HEK293 (cell line): ENCODE data around the gene PIM3.
A peak's percentile ranks its signal among the peaks of the same experiment; 100 is the strongest.

Experiments
- BCL11B ChIP-seq: fragments of 450-650 bp; formaldehyde crosslinking; IDR thresholded peaks from 2 replicates; pipeline ENCODE4 v1.5.1; 2016; ENCODE audit warnings: low read depth, missing biosample characterization, missing genetic modification characterization
- EGR2 ChIP-seq: fragments of 450-650 bp; formaldehyde crosslinking; IDR thresholded peaks from 2 replicates; pipeline ENCODE4 v1.5.1; 2016; ENCODE audit warnings: low read depth, missing biosample characterization, missing genetic modification characterization
- GLI4 ChIP-seq: fragments of 450-650 bp; formaldehyde crosslinking; IDR thresholded peaks from 2 replicates; pipeline ENCODE4 v1.5.1; 2016; ENCODE audit warnings: missing biosample characterization, missing genetic modification characterization
- KLF9 ChIP-seq: fragments of 450-650 bp; formaldehyde crosslinking; IDR thresholded peaks from 2 replicates; pipeline ENCODE4 v1.5.1; 2016; ENCODE audit warnings: missing biosample characterization, missing genetic modification characterization, low read depth
- MYNN ChIP-seq: fragments of 450-650 bp; formaldehyde crosslinking; IDR thresholded peaks from 2 replicates; pipeline ENCODE4 v1.5.1; 2016; ENCODE audit warnings: missing biosample characterization, missing genetic modification characterization, borderline replicate concordance
- ZBTB17 ChIP-seq: fragments of 450-650 bp; formaldehyde crosslinking; IDR thresholded peaks from 2 replicates; pipeline ENCODE4 v1.5.1; 2016; ENCODE audit warnings: missing biosample characterization, missing genetic modification characterization
- ZBTB48 ChIP-seq: fragments of 450-650 bp; formaldehyde crosslinking; IDR thresholded peaks from 2 replicates; pipeline ENCODE4 v1.5.1; 2016; ENCODE audit warnings: missing biosample characterization, missing genetic modification characterization
- ZEB2 ChIP-seq: fragments of 450-650 bp; formaldehyde crosslinking; IDR thresholded peaks from 2 replicates; pipeline ENCODE4 v1.5.1; 2016; ENCODE audit warnings: missing biosample characterization, missing genetic modification characterization
- ZFP3 ChIP-seq: fragments of 450-650 bp; formaldehyde crosslinking; IDR thresholded peaks from 2 replicates; pipeline ENCODE4 v1.5.1; 2016; ENCODE audit warnings: low read depth, missing biosample characterization, missing genetic modification characterization
- ZNF157 ChIP-seq: fragments of 450-650 bp; formaldehyde crosslinking; IDR thresholded peaks from 2 replicates; pipeline ENCODE4 v1.5.1; 2016; ENCODE audit warnings: missing biosample characterization, missing genetic modification characterization
- ZNF214 ChIP-seq: fragments of 450-650 bp; formaldehyde crosslinking; IDR thresholded peaks from 2 replicates; pipeline ENCODE4 v1.5.1; 2017; ENCODE audit warnings: missing biosample characterization, mild to moderate bottlenecking, missing genetic modification characterization, borderline replicate concordance
- ZNF324 ChIP-seq: fragments of 450-650 bp; formaldehyde crosslinking; IDR thresholded peaks from 2 replicates; pipeline ENCODE4 v1.5.1; 2016; ENCODE audit warnings: missing biosample characterization, missing genetic modification characterization
- ZNF354C ChIP-seq: fragments of 450-650 bp; formaldehyde crosslinking; IDR thresholded peaks from 2 replicates; pipeline ENCODE4 v1.5.1; 2016; ENCODE audit warnings: missing biosample characterization, missing genetic modification characterization, low read depth, borderline replicate concordance
- ZNF514 ChIP-seq: fragments of 450-650 bp; formaldehyde crosslinking; IDR thresholded peaks from 2 replicates; pipeline ENCODE4 v1.5.1; 2016; ENCODE audit warnings: missing biosample characterization, missing genetic modification characterization
- ZNF600 ChIP-seq: fragments of 450-650 bp; formaldehyde crosslinking; IDR thresholded peaks from 2 replicates; pipeline ENCODE4 v1.5.1; 2016; ENCODE audit warnings: missing biosample characterization, missing genetic modification characterization
- ZNF621 ChIP-seq: fragments of 450-650 bp; formaldehyde crosslinking; IDR thresholded peaks from 2 replicates; pipeline ENCODE4 v1.5.1; 2017; ENCODE audit warnings: missing biosample characterization, missing genetic modification characterization
- ZNF629 ChIP-seq: fragments of 450-650 bp; formaldehyde crosslinking; IDR thresholded peaks from 2 replicates; pipeline ENCODE4 v1.5.1; 2017; ENCODE audit warnings: missing biosample characterization, missing genetic modification characterization
- ZNF747 ChIP-seq: fragments of 450-650 bp; formaldehyde crosslinking; IDR thresholded peaks from 2 replicates; pipeline ENCODE4 v1.5.1; 2016; ENCODE audit warnings: missing biosample characterization, missing genetic modification characterization
- ZNF76 ChIP-seq: fragments of 450-650 bp; formaldehyde crosslinking; IDR thresholded peaks from 2 replicates; pipeline ENCODE4; 2016; ENCODE audit warnings: low read depth, missing biosample characterization, missing genetic modification characterization, borderline replicate concordance
- ZNF777 ChIP-seq: fragments of 450-650 bp; formaldehyde crosslinking; IDR thresholded peaks from 2 replicates; pipeline ENCODE4 v1.5.1; 2017; ENCODE audit warnings: missing biosample characterization, missing genetic modification characterization, borderline replicate concordance
- ZNF785 ChIP-seq: fragments of 450-650 bp; formaldehyde crosslinking; IDR thresholded peaks from 2 replicates; pipeline ENCODE4 v1.5.1; 2016; ENCODE audit warnings: missing biosample characterization, missing genetic modification characterization
- ZSCAN16 ChIP-seq: fragments of 450-650 bp; formaldehyde crosslinking; IDR thresholded peaks from 2 replicates; pipeline ENCODE4 v1.5.1; 2016; ENCODE audit warnings: missing biosample characterization, missing genetic modification characterization
- ZSCAN23 ChIP-seq: fragments of 450-650 bp; formaldehyde crosslinking; IDR thresholded peaks from 2 replicates; pipeline ENCODE4 v1.5.1; 2016; ENCODE audit warnings: missing biosample characterization, missing genetic modification characterization
- TF ChIP-seq, protein P1 (sequence below): fragments of 450-650 bp; formaldehyde crosslinking; IDR thresholded peaks from 2 replicates; pipeline ENCODE4 v1.5.1; 2017; ENCODE audit warnings: missing biosample characterization, missing genetic modification characterization
- TF ChIP-seq, protein P2 (sequence below): fragments of 450-650 bp; formaldehyde crosslinking; IDR thresholded peaks from 2 replicates; pipeline ENCODE4 v1.5.1; 2016; ENCODE audit warnings: missing biosample characterization, missing genetic modification characterization
- TF ChIP-seq, protein P3 (sequence below): fragments of 450-650 bp; formaldehyde crosslinking; IDR thresholded peaks from 2 replicates; pipeline ENCODE4 v1.5.1; 2016; ENCODE audit warnings: missing biosample characterization, missing genetic modification characterization
- TF ChIP-seq, protein P4 (sequence below): fragments of 450-650 bp; formaldehyde crosslinking; IDR thresholded peaks from 2 replicates; pipeline ENCODE4 v1.5.1; 2017; ENCODE audit warnings: missing biosample characterization, missing genetic modification characterization
- TF ChIP-seq, protein P5 (sequence below): fragments of 450-650 bp; formaldehyde crosslinking; IDR thresholded peaks from 2 replicates; pipeline ENCODE4 v1.5.1; 2016; ENCODE audit warnings: missing biosample characterization, missing genetic modification characterization
- TF ChIP-seq, protein P6 (sequence below): fragments of 450-650 bp; formaldehyde crosslinking; IDR thresholded peaks from 2 replicates; pipeline ENCODE4 v1.5.1; 2016; ENCODE audit warnings: missing biosample characterization, missing genetic modification characterization

The PIM3 gene

DNA sequence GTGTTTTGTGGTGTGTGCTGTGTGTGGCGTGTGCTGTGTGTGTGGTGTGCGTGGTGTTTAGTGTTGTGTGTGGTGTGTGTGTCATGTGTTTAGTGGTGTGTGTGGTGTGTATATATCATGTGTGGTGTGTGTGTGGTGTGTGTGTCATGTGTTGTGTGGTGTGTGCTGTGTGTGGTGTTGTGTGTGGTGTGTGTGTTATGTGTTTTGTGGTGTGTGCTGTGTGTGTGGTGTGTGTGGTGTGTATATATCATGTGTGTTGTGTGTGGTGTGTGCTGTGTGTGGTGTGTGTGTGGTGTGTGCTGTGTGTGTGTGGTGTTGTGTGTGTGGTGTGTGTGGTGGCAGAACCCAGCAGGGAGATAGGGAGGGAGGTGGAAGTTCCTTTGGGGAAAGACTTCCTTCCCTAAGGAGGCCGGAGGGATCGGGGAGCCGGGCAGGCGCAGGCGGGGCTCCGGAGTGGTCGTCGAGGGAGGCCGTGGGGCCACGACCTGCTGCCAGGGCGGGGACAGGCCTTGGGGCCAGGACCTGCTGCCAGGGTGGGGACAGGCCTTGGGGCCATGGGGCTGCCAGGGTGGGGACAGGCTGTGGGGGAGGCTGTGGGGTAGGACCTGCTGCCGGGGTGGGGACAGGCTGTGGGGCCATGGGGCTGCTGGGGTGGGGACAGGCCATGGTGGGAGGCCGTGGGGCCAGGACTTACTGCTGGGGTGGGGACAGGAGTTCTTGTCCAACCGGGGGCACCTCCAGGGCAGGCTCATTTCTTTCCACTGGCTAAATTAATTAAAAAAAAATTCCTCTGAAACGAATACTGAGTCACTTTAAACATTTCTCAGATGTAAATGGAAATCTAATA, 15.2 kb downstream of the PIM3 start (continued):
- TF ChIP-seq ZNF777 (tag by site-specific recombination) (peak; percentile 55; the same call in 1 of the 2 replicates), ZNF514 (tag by site-specific recombination) (peak; percentile 54; the same call in 1 of the 2 replicates), ZNF354C (no peak), ZSCAN23 (peak; percentile 76; the same call in 1 of the 2 replicates), ZEB2 (no peak), ZBTB17 (tag by site-specific recombination) (peak; percentile 77), KLF9 (tag by site-specific recombination) (peak; percentile 37; the same call in 1 of the 2 replicates), ZNF747 (0 out of 2 replicates have a peak, but pooled peaks have one; percentile 67), ZNF600 (tag by site-specific recombination) (peak; percentile 95), EGR2 (peak; percentile 41), ZNF629 (tag by site-specific recombination) (no peak), ZNF324 (tag by site-specific recombination) (no peak), GLI4 (tag by site-specific recombination) (peak; percentile 93), MYNN (tag by site-specific recombination) (no peak), ZSCAN16 (tag by site-specific recombination) (no peak), ZNF785 (tag by site-specific recombination) (peak; percentile 91; the same call in 1 of the 2 replicates), ZNF76 (tag by site-specific recombination) (0 out of 2 replicates have a peak, but pooled peaks have one; percentile 13), BCL11B (0 out of 2 replicates have a peak, but pooled peaks have one; percentile 71), ZNF157 (tag by site-specific recombination) (0 out of 2 replicates have a peak, but pooled peaks have one; percentile 59), ZBTB48 (tag by site-specific recombination) (peak; percentile 90), ZFP3 (tag by site-specific recombination) (no peak), ZNF214 (tag by site-specific recombination) (no peak), ZNF621 (tag by site-specific recombination) (0 out of 2 replicates have a peak, but pooled peaks have one; percentile 84)
- TF ChIP-seq, protein P1, sequence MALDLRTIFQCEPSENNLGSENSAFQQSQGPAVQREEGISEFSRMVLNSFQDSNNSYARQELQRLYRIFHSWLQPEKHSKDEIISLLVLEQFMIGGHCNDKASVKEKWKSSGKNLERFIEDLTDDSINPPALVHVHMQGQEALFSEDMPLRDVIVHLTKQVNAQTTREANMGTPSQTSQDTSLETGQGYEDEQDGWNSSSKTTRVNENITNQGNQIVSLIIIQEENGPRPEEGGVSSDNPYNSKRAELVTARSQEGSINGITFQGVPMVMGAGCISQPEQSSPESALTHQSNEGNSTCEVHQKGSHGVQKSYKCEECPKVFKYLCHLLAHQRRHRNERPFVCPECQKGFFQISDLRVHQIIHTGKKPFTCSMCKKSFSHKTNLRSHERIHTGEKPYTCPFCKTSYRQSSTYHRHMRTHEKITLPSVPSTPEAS (tag by site-specific recombination), result peak; percentile 91
- TF ChIP-seq, protein P2, sequence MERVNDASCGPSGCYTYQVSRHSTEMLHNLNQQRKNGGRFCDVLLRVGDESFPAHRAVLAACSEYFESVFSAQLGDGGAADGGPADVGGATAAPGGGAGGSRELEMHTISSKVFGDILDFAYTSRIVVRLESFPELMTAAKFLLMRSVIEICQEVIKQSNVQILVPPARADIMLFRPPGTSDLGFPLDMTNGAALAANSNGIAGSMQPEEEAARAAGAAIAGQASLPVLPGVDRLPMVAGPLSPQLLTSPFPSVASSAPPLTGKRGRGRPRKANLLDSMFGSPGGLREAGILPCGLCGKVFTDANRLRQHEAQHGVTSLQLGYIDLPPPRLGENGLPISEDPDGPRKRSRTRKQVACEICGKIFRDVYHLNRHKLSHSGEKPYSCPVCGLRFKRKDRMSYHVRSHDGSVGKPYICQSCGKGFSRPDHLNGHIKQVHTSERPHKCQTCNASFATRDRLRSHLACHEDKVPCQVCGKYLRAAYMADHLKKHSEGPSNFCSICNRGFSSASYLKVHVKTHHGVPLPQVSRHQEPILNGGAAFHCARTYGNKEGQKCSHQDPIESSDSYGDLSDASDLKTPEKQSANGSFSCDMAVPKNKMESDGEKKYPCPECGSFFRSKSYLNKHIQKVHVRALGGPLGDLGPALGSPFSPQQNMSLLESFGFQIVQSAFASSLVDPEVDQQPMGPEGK (tag by site-specific recombination), result peak; percentile 54; the same call in 1 of the 2 replicates
- TF ChIP-seq, protein P3, sequence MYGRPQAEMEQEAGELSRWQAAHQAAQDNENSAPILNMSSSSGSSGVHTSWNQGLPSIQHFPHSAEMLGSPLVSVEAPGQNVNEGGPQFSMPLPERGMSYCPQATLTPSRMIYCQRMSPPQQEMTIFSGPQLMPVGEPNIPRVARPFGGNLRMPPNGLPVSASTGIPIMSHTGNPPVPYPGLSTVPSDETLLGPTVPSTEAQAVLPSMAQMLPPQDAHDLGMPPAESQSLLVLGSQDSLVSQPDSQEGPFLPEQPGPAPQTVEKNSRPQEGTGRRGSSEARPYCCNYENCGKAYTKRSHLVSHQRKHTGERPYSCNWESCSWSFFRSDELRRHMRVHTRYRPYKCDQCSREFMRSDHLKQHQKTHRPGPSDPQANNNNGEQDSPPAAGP, result peak; percentile 67
- TF ChIP-seq, protein P4, sequence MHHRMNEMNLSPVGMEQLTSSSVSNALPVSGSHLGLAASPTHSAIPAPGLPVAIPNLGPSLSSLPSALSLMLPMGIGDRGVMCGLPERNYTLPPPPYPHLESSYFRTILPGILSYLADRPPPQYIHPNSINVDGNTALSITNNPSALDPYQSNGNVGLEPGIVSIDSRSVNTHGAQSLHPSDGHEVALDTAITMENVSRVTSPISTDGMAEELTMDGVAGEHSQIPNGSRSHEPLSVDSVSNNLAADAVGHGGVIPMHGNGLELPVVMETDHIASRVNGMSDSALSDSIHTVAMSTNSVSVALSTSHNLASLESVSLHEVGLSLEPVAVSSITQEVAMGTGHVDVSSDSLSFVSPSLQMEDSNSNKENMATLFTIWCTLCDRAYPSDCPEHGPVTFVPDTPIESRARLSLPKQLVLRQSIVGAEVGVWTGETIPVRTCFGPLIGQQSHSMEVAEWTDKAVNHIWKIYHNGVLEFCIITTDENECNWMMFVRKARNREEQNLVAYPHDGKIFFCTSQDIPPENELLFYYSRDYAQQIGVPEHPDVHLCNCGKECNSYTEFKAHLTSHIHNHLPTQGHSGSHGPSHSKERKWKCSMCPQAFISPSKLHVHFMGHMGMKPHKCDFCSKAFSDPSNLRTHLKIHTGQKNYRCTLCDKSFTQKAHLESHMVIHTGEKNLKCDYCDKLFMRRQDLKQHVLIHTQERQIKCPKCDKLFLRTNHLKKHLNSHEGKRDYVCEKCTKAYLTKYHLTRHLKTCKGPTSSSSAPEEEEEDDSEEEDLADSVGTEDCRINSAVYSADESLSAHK (tag by site-specific recombination), result no peak
- TF ChIP-seq, protein P5, sequence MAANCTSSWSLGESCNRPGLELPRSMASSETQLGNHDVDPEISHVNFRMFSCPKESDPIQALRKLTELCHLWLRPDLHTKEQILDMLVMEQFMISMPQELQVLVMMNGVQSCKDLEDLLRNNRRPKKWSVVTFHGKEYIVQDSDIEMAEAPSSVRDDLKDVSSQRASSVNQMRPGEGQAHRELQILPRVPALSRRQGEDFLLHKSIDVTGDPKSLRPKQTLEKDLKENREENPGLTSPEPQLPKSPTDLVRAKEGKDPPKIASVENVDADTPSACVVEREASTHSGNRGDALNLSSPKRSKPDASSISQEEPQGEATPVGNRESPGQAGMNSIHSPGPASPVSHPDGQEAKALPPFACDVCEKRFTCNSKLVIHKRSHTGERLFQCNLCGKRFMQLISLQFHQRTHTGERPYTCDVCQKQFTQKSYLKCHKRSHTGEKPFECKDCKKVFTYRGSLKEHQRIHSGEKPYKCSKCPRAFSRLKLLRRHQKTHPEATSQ, result peak; percentile 59; the same call in 1 of the 2 replicates
- TF ChIP-seq, protein P6, sequence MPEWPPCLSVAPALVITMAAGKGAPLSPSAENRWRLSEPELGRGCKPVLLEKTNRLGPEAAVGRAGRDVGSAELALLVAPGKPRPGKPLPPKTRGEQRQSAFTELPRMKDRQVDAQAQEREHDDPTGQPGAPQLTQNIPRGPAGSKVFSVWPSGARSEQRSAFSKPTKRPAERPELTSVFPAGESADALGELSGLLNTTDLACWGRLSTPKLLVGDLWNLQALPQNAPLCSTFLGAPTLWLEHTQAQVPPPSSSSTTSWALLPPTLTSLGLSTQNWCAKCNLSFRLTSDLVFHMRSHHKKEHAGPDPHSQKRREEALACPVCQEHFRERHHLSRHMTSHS, result 0 out of 2 replicates have a peak, but pooled peaks have one; percentile 81
